H1 (cell line): ENCODE data around the gene BAIAP2.

Experiments used
- CHD7 ChIP-seq: fragments of 300-600 bp; sonication (generic); IDR thresholded peaks from 2 replicates; pipeline ENCODE4 v1.7.1; 2012; ENCODE audit warnings: low read length, moderate library complexity, mild to moderate bottlenecking, inconsistent platforms; ENCODE audit not compliant: insufficient replicate concordance
- CTCF ChIP-seq, 3 experiments: IDR thresholded peaks; 1 replicate in 2 of 3; 2 replicates in 1 of 3; pipeline versions ENCODE4 v1.5.1 to v1.6.1; 2011; ENCODE audit warnings: low read length in 3 of 3, mild to moderate bottlenecking in 3 of 3, inconsistent platforms in 2 of 3, low read depth in 1 of 3, moderate library complexity in 1 of 3; ENCODE audit not compliant: insufficient read depth in 1 of 3; ENCODE audit errors: control extremely low read depth in 1 of 3
- JUN ChIP-seq: IDR thresholded peaks from 2 replicates; pipeline ENCODE4 v1.6.1; 2011; ENCODE audit warnings: low read depth, mild to moderate bottlenecking, improper control_type of control experiment, low read length
- POLR2AphosphoS5 ChIP-seq: IDR thresholded peaks from 2 replicates; pipeline ENCODE4 v1.6.1; 2011; ENCODE audit warnings: low read depth, low read length
- RAD21 ChIP-seq, 2 experiments: IDR thresholded peaks in 1 of 2; conservative IDR thresholded peaks in 1 of 2; 2 replicates each; pipeline ENCODE4 v1.6.1; 2011; ENCODE audit warnings: low read depth in 2 of 2, low read length in 2 of 2, improper control_type of control experiment in 1 of 2, inconsistent platforms in 1 of 2, mild to moderate bottlenecking in 1 of 2, moderate library complexity in 1 of 2

- no peak for TF ChIP-seq CHD7
- peak; percentile 98 to 100 (median 100) for TF ChIP-seq CTCF (IDR thresholded peaks at IDR 0.05; ENCODE audit: control extremely low read depth in 1 of 3, insufficient read depth in 1 of 3, low read depth in 1 of 3, low read length in 3 of 3)
- TF ChIP-seq JUN: no peak
- TF ChIP-seq POLR2AphosphoS5: no peak
- TF ChIP-seq RAD21 (IDR thresholded peaks at IDR 0.05 in 1 of 2, conservative IDR thresholded peaks at IDR 0.05 in 1 of 2; ENCODE audit: low read depth in 2 of 2, low read length in 2 of 2): peak; percentile 86 to 96
These were observed 66.8 kb downstream of the BAIAP2 start for GRCh38 chr17:81101614-81102306.
